ENCODE results near the gene DHCR7.

DNA sequence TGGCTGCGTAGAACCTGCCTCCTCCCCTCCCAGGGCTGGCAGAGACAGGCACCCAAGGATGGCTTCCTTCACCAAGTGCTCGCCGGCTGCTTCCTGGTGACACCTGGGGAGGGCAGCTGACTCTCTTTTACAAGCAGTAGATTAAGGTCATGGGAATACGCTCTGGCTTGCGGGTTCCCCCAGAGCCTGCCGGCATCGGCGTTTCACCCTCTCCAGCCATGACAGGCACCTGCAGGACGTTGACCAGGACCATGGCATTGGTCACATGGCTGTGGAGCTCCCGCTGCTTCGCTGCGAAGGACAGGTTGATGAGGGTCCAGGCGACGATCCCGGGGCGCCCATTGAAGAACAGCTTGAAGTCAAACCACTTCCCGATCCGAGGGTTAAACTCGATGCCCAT lies 9.5 kb downstream of the DHCR7 start:
- TF ChIP-seq EZH2 (IDR thresholded peaks at IDR 0.05; ENCODE audit: insufficient read depth, poor library complexity, severe bottlenecking) = no peak
- no peak for TF ChIP-seq EZH2phosphoT487 (IDR thresholded peaks at IDR 0.05; ENCODE audit: insufficient read depth, low read depth)

Data from GM23248 (cell line).